CD14-positive monocyte (primary cell): ENCODE data around the gene ATG4D. TPM values are rescaled to one million over a fixed set of nuclear protein-coding genes. Genes with fewer than 3 reads are reported as not detected.

Experiments used
- DNase-seq, 3 donors: peaks; one replicate each; pipeline ENCODE4 v3.0.0-alpha.2; 2011 to 2022
- H2AFZ ChIP-seq: 2 replicates; pipeline ENCODE4 v1.6.0; 2012; ENCODE audit warnings: mild to moderate bottlenecking, low read depth, low read length, inconsistent platforms; ENCODE audit not compliant: insufficient read depth, poor library complexity, severe bottlenecking
- H3K27ac ChIP-seq, 2 donors: 1 replicate in 1 of 2; 2 replicates in 1 of 2; pipeline ENCODE4 v1.5.1; 2012 to 2013; ENCODE audit warnings: low read length in 2 of 2, control low read depth in 1 of 2, inconsistent platforms in 1 of 2, low read depth in 1 of 2, mild to moderate bottlenecking in 1 of 2
- H3K27me3 ChIP-seq, 2 donors: one replicate each; pipeline versions ENCODE4 v1.6.0 to v1.6.1; 2011 to 2013; ENCODE audit warnings: low read length in 2 of 2; ENCODE audit not compliant: control insufficient read depth in 2 of 2, insufficient read depth in 2 of 2
- H3K36me3 ChIP-seq, 2 donors: replicated peaks in 1 of 2; 1 replicate in 1 of 2; 2 replicates in 1 of 2; pipeline versions ENCODE4 v1.5.1 to v1.6.1; 2012 to 2013; ENCODE audit warnings: low read length in 2 of 2, control low read depth in 1 of 2, inconsistent platforms in 1 of 2, mild to moderate bottlenecking in 1 of 2; ENCODE audit not compliant: insufficient read depth in 2 of 2, control insufficient read depth in 1 of 2
- H3K4me1 ChIP-seq, 2 donors: 1 replicate in 1 of 2; 2 replicates in 1 of 2; pipeline versions ENCODE4 v1.5.1 to v1.6.1; 2012 to 2013; ENCODE audit warnings: low read length in 2 of 2, control low read depth in 1 of 2, inconsistent platforms in 1 of 2, mild to moderate bottlenecking in 1 of 2, moderate library complexity in 1 of 2; ENCODE audit not compliant: insufficient read depth in 2 of 2, control insufficient read depth in 1 of 2
- H3K4me2 ChIP-seq: replicated peaks from 2 replicates; pipeline ENCODE3; 2012; ENCODE audit warnings: low read length, moderate library complexity, mild to moderate bottlenecking; ENCODE audit not compliant: poor library complexity, severe bottlenecking; ENCODE audit errors: extremely low read depth
- H3K4me3 ChIP-seq, 3 experiments: fragments of 200-600 bp in 1 of 3; sonication (generic) in 1 of 3; replicated peaks in 1 of 3; 1 replicate in 2 of 3; 2 replicates in 1 of 3; pipeline ENCODE4 v1.5.1; 2011 to 2013; ENCODE audit warnings: low read length in 3 of 3, mild to moderate bottlenecking in 3 of 3, control low read depth in 2 of 3, low read depth in 2 of 3, inconsistent platforms in 1 of 3, moderate library complexity in 1 of 3
- H3K79me2 ChIP-seq: 2 replicates; pipeline ENCODE4 v1.6.0; 2012; ENCODE audit warnings: mild to moderate bottlenecking, control low read depth, inconsistent platforms, low read length, moderate library complexity; ENCODE audit not compliant: insufficient read depth
- H3K9ac ChIP-seq: 2 replicates; pipeline ENCODE4 v1.6.0; 2017; ENCODE audit warnings: low read length, mild to moderate bottlenecking; ENCODE audit not compliant: insufficient read depth, poor library complexity, severe bottlenecking
- H3K9me3 ChIP-seq, 2 donors: replicated peaks in 1 of 2; 1 replicate in 1 of 2; 2 replicates in 1 of 2; pipeline versions ENCODE4 v1.5.1 to v1.6.1; 2012 to 2013; ENCODE audit warnings: low read length in 2 of 2, control low read depth in 1 of 2; ENCODE audit not compliant: control insufficient read depth in 1 of 2, insufficient read depth in 1 of 2
- H4K20me1 ChIP-seq: 2 replicates; pipeline ENCODE4 v1.6.0; 2012; ENCODE audit warnings: mild to moderate bottlenecking, low read length, control low read depth, moderate library complexity; ENCODE audit not compliant: insufficient read depth
- H3K27ac Mint-ChIP-seq, 7 donors: one replicate each; pipeline ENCODE4 v1.8.0; 2020; ENCODE audit warnings: mild to moderate bottlenecking in 7 of 7, mixed read lengths in 7 of 7, moderate library complexity in 6 of 7, inconsistent platforms in 2 of 7
- H3K27me3 Mint-ChIP-seq, 3 donors: one replicate each; pipeline ENCODE4 v1.8.0; 2021 to 2022; ENCODE audit warnings: low read depth in 3 of 3, mild to moderate bottlenecking in 3 of 3, mixed read lengths in 3 of 3, moderate library complexity in 3 of 3, inconsistent platforms in 1 of 3
- H3K36me3 Mint-ChIP-seq, 2 donors: one replicate each; pipeline ENCODE4 v1.8.0; 2020; ENCODE audit warnings: mixed read lengths in 2 of 2, inconsistent platforms in 1 of 2, mild to moderate bottlenecking in 1 of 2
- H3K4me1 Mint-ChIP-seq: one replicate; pipeline ENCODE4 v1.8.0; 2020; ENCODE audit warnings: mild to moderate bottlenecking, mixed read lengths
- H3K4me3 Mint-ChIP-seq, 2 donors: one replicate each; pipeline ENCODE4 v1.8.0; 2020; ENCODE audit warnings: mild to moderate bottlenecking in 2 of 2, mixed read lengths in 2 of 2, moderate library complexity in 1 of 2
- H3K9me3 Mint-ChIP-seq, 7 donors: one replicate each; pipeline ENCODE4 v1.8.0; 2020 to 2022; ENCODE audit warnings: mixed read lengths in 7 of 7, mild to moderate bottlenecking in 6 of 7, moderate library complexity in 6 of 7, inconsistent platforms in 2 of 7
- WGBS: methylation state at CpG from one replicate; pipeline ENCODE4 v1.1.5; 2013; ENCODE audit warnings: missing lambda C conversion rate; ENCODE audit not compliant: insufficient coverage; 5-methylcytosine and 5-hydroxymethylcytosine counted together
- intact Hi-C, 2 donors: fragments of 100-400 bp; cut with micrococcal nuclease; formaldehyde crosslinking; loops; one replicate each; pipeline versions ENCODE4 v1.15.0 to v1.15.1; 2023
- polyA plus RNA-seq, 3 donors: library from polyadenylated mRNA; depleted of rRNA in 1 of 3; unstranded in 2 of 3; stranded (reverse) in 1 of 3; fragments of 300-500 nt in 2 of 3; fragments of >200 nt in 1 of 3; fragmentation: Illumina TruSeq in 2 of 3; gene quantifications; 1 replicate in 2 of 3; 2 replicates in 1 of 3; pipeline ENCODE4 v1.2.3, GENCODE V29; 2012 to 2021
- TF ChIP-seq, protein P1 (sequence below): fragments of 200-600 bp; IDR thresholded peaks from one replicate; pipeline ENCODE4 v1.8.0; 2022; ENCODE audit warnings: antibody characterized with exemption, mild to moderate bottlenecking

The ATG4D gene
- polyA plus RNA-seq, 3 donors, result 10.7 to 52.8 (median 11.9) TPM

DNA sequence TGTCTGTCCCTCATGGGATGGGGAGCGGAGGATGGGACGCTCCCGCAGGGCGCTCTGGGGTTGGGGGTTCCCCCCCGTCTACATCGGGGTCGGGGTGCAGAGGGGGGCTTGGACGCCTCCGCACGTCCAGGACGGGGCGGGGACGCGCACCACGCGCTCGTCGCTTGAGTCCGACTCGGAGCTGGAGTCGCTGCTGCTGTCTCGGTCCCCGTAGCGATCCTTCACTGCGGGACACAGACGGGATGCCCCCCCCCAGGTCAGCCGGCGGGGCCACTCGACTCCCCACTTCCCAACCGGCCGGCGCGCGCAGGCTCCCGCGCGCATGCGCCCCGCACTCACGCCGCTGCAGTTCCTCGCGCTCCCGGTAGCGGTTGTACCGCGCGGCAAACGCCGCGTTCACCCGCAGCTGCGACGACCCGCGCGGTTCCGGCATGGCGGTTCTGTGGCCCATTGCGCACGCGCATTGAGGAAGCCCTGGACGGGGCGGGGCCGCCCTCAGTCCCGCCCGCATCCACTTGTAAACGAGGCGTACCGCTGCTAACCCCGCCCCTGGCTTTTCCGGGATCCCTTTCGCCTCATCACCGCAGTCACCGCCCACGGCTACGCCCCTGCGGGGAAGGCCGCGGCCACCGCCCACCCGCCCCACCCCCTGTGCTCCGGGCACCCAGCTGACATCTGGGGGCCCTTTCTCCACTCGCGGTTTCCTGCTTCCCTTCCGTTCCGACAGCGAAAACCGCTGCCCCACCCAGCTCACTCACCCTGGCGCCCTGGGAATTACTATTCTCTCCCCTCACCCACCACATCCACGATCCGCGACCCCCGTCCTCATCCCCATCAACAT lies 22.1 kb downstream of the ATG4D start, which contains the start of gene KRI1:
Gene KRI1, minus strand, starts transcription at position 444 of the 841 bp plus-strand sequence. Its CDS starts 11 bp downstream, at position 433.
- Mint-ChIP-seq H3K27ac (peak within 1 kb of the TSS; percentile 93 to 100 (median 98)), H3K27me3 (peaks cover 0 to 1% (median 0%) of the 10 kb centered on the region in 3 donors), H3K9me3 (no peaks in the 10 kb centered on the region), H3K4me1 (peaks cover 35% of the 10 kb centered on the region), H3K4me3 (peak within 1 kb of the TSS; percentile 92 to 99), H3K36me3 (peaks cover 22 to 28% of the 10 kb centered on the region in 2 donors)
- Histone ChIP-seq H3K36me3 (peaks cover 12 to 21% of the 10 kb centered on the region in 2 donors), H2AFZ (peak within 1 kb of the TSS; percentile 95), H3K4me1 (peaks cover 38 to 44% of the 10 kb centered on the region in 2 donors), H3K27me3 (no peaks in the 10 kb centered on the region), H3K27ac (peak within 1 kb of the TSS; percentile 84 to 90), H4K20me1 (peaks cover 21% of the 10 kb centered on the region), H3K4me3 (peak within 1 kb of the TSS; percentile 92 to 100 (median 98)), H3K79me2 (peaks cover 52% of the 10 kb centered on the region), H3K4me2 (peak within 1 kb of the TSS; percentile 100), H3K9me3 (no peaks in the 10 kb centered on the region), H3K9ac (peak within 1 kb of the TSS; percentile 83)
- intact Hi-C loops, result loop anchor here (1.0 to 10.0 kb wide), 8 partner anchors 23 to 313 kb away; partner anchors contain the start of genes ATG4D (in 1 of the 2), CDC37 (in 1 of the 2), ILF3 (in 1 of the 2) and MRPL4 (in 1 of the 2)
- TF ChIP-seq, protein P1, sequence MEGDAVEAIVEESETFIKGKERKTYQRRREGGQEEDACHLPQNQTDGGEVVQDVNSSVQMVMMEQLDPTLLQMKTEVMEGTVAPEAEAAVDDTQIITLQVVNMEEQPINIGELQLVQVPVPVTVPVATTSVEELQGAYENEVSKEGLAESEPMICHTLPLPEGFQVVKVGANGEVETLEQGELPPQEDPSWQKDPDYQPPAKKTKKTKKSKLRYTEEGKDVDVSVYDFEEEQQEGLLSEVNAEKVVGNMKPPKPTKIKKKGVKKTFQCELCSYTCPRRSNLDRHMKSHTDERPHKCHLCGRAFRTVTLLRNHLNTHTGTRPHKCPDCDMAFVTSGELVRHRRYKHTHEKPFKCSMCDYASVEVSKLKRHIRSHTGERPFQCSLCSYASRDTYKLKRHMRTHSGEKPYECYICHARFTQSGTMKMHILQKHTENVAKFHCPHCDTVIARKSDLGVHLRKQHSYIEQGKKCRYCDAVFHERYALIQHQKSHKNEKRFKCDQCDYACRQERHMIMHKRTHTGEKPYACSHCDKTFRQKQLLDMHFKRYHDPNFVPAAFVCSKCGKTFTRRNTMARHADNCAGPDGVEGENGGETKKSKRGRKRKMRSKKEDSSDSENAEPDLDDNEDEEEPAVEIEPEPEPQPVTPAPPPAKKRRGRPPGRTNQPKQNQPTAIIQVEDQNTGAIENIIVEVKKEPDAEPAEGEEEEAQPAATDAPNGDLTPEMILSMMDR, result peak; percentile 54
- under 1% methylated on average over 79 of the region's 94 CpGs for WGBS
- peak; percentile 99 for DNase-seq

DNA sequence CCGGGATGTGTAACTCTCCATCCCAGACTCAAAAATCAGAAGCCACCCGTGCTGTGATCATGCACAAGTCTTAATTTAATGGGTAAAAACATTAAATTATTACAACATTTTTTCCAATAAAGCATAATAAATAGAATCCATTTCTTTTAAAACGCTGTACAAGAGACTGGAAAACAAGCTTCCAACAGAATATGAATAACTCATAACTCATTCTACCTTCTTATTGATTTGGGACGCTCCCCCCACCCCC lies 22.6 kb downstream of the ATG4D start:
- peak overlapping the region; percentile 92 to 99 for H3K4me3 Mint-ChIP-seq
- Histone ChIP-seq H3K9me3 (no peaks in the 10 kb centered on the region), H3K9ac (peak overlapping the region; percentile 74), H3K27me3 (no peaks in the 10 kb centered on the region), H2AFZ (no peak overlapping the region), H3K4me3 (peak overlapping the region; percentile 65 to 100 (median 98)), H3K36me3 (peaks cover 7 to 15% of the 10 kb centered on the region in 2 donors), H4K20me1 (peaks cover 21% of the 10 kb centered on the region), H3K79me2 (peaks cover 52% of the 10 kb centered on the region), H3K4me1 (peaks cover 38 to 44% of the 10 kb centered on the region in 2 donors), H3K27ac (peak overlapping the region; percentile 84 to 90), H3K4me2 (peak overlapping the region; percentile 100)
- peaks cover 16 to 22% of the 10 kb centered on the region in 2 donors for H3K36me3 Mint-ChIP-seq
- WGBS, result 0% methylated on average over 3 of the region's 4 CpGs
- H3K9me3 Mint-ChIP-seq, result no peaks in the 10 kb centered on the region
- no peak for DNase-seq
- peaks cover 0 to 1% (median 0%) of the 10 kb centered on the region in 3 donors for H3K27me3 Mint-ChIP-seq
- TF ChIP-seq, protein P1, result no peak
- intact Hi-C loops, result loop anchor here (1.0 to 10.0 kb wide), 8 partner anchors 24 to 314 kb away; partner anchors contain the start of genes ATG4D (in 1 of the 2), CDC37 (in 1 of the 2), ILF3 (in 1 of the 2) and MRPL4 (in 1 of the 2)
- peaks cover 35% of the 10 kb centered on the region for H3K4me1 Mint-ChIP-seq
- peak overlapping the region; percentile 93 to 100 (median 98) for H3K27ac Mint-ChIP-seq
